ENCODE measurements around the gene CHST11. TPM values are rescaled to one million over a fixed set of nuclear protein-coding genes. Genes with fewer than 3 reads are reported as not detected.
A peak's percentile ranks its signal among the peaks of the same experiment; 100 is the strongest.

CHST11 gene
- total and polyA plus RNA-seq, 10 donors: 5.2 to 65.1 (median 48.4) TPM

DNA sequence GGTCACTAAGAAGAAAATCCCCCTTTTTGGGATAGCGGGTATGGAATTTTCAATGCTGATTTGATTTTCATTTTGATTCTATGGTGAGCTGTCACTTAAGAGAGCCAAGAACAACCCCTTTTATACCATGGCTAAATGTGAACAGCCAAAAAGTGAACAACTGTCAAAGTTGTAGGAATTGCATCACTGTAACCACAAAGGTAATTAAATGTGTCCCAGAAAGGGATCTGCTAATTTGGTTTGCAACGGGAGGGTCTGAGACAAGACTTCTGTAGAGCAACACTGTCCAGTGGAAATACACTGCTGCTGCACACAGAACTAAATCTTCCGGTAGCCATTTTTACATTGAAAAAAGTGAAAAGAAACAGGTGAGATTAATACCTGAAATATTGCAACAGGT is 14.6 kb downstream of the CHST11 start:
- Histone ChIP-seq H3K4me1 (peaks cover 52 to 98% (median 81%) of the 10 kb centered on the region in 6 donors), H3K9me3 (peaks cover 0 to 6% (median 0%) of the 10 kb centered on the region in 8 donors), H3K27ac (peak overlapping the region in 1 of 8 donors; percentile 10), H3K36me3 (no peaks in the 10 kb centered on the region), H3K27me3 (replicated peaks in 1 of 7) (no peaks in the 10 kb centered on the region), H3K4me3 (no peak overlapping the region)
- intact Hi-C loops (cut with DNase I; ENCODE audit: low total_unique reads): no loop called here
- DNase-seq: no peak
- TF ChIP-seq POLR2A (IDR thresholded peaks at IDR 0.05) (no peak), POLR2AphosphoS5 (IDR thresholded peaks at IDR 0.05) (no peak)
- TF ChIP-seq, protein P1, sequence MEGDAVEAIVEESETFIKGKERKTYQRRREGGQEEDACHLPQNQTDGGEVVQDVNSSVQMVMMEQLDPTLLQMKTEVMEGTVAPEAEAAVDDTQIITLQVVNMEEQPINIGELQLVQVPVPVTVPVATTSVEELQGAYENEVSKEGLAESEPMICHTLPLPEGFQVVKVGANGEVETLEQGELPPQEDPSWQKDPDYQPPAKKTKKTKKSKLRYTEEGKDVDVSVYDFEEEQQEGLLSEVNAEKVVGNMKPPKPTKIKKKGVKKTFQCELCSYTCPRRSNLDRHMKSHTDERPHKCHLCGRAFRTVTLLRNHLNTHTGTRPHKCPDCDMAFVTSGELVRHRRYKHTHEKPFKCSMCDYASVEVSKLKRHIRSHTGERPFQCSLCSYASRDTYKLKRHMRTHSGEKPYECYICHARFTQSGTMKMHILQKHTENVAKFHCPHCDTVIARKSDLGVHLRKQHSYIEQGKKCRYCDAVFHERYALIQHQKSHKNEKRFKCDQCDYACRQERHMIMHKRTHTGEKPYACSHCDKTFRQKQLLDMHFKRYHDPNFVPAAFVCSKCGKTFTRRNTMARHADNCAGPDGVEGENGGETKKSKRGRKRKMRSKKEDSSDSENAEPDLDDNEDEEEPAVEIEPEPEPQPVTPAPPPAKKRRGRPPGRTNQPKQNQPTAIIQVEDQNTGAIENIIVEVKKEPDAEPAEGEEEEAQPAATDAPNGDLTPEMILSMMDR (IDR thresholded peaks at IDR 0.05 in 8 of 11, conservative IDR thresholded peaks at IDR 0.05 in 3 of 11): no peak
- 67 to 82% (median 74%) methylated on average over 3 of the region's 3 CpGs for WGBS, 5 donors

DNA sequence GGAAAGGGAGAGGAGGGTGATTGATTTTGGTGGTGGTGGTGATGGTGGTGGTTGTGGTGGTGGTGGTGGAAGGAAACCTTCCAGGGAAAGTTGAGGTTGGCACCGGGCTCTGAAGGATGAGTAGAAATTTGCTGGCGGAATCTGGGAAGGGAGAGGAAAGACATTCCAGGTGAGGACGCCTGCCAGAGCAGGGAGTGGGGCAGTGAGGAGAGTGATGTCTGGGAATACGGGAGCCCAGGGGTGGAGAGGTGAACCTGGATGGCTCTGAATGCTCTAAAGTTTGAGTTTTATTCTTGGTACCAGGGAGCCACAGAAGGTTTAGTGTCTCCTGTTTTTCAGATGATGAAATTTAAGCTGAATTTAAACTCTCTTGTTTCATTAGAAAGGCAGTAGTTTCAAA is 16.0 kb downstream of the CHST11 start:
- Histone ChIP-seq H3K4me1 (peaks cover 51 to 98% (median 81%) of the 10 kb centered on the region in 6 donors), H3K27ac (peak overlapping the region; percentile 49 to 86 (median 74)), H3K4me3 (peak overlapping the region in 1 of 8 donors; percentile 34), H3K36me3 (no peaks in the 10 kb centered on the region), H3K27me3 (replicated peaks in 1 of 7) (no peaks in the 10 kb centered on the region), H3K9me3 (peaks cover 0 to 6% (median 0%) of the 10 kb centered on the region in 8 donors)
- no peak for TF ChIP-seq POLR2AphosphoS5 (IDR thresholded peaks at IDR 0.05)
- TF ChIP-seq POLR2A (IDR thresholded peaks at IDR 0.05): no peak
- TF ChIP-seq, protein P1 (IDR thresholded peaks at IDR 0.05 in 8 of 11, conservative IDR thresholded peaks at IDR 0.05 in 3 of 11): no peak
- intact Hi-C loops (cut with DNase I; ENCODE audit: low total_unique reads): no loop called here
- no peak for DNase-seq
- WGBS, 5 donors: 69 to 85% (median 79%) methylated on average over 4 of the region's 4 CpGs

DNA sequence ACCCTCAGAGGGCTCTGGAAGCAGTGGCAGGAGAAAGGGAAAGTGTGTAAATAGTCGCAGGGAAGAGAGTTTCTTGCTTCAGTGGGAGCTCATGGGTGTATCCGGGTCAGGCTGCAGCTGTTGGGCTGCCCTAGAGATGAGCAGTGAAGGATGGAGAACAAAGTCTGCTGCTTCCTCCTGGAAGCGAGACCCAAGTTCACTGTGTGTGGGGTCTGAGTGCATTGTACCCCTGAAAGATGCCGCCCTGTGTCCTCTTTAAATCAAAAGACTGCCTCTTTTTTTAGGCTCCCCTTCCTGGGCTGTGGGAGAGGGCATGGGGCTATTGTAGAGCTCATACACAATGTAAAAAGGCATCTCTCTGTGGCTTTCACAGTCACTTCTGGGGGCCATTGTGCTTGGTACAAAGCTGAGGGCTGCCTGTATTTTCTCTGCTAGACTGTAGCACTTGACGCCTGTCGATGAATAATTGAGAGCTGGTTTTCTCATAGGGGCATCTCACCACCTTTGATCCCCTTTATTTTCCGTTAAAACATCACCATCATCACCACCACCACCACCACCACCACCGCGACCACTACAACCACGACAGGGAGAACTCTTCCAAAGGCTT is 16.7 kb downstream of the CHST11 start:
- intact Hi-C loops (cut with DNase I; ENCODE audit: low total_unique reads): no loop called here
- Histone ChIP-seq H3K27me3 (replicated peaks in 1 of 7) (no peaks in the 10 kb centered on the region), H3K9me3 (peaks cover 0 to 6% (median 0%) of the 10 kb centered on the region in 8 donors), H3K27ac (peak overlapping the region; percentile 49 to 86 (median 74)), H3K4me1 (peaks cover 52 to 98% (median 80%) of the 10 kb centered on the region in 6 donors), H3K36me3 (no peaks in the 10 kb centered on the region), H3K4me3 (peak overlapping the region in 1 of 8 donors; percentile 34)
- TF ChIP-seq POLR2A (IDR thresholded peaks at IDR 0.05) (no peak), POLR2AphosphoS5 (IDR thresholded peaks at IDR 0.05) (peak in 2 of 3 donors; percentile 57 to 70)
- TF ChIP-seq, protein P1 (IDR thresholded peaks at IDR 0.05 in 8 of 11, conservative IDR thresholded peaks at IDR 0.05 in 3 of 11): no peak
- DNase-seq: peak; percentile 82
- 22 to 34% (median 26%) methylated on average over 10 of the region's 10 CpGs for WGBS, 5 donors

DNA sequence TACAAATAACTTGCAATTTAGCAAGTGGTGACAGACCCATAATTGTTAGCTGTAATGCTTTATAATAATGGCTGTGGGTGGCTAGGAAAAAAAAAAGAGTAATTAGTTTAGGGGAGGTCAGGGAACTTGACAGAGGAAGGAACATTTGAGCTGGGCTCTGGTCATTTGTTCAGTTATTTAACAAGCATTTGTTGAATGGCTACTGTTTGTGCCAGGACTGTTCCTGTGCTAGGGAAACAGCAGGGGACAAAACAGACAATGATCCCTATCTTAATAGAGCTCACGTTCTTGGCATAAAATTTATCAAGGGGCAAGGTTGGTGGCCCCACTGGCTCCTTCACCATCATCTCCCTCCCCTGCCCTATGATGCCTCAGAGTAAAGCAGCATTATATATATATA is 18.5 kb downstream of the CHST11 start:
- 50 to 84% (median 67%) methylated on average over 1 of the region's 1 CpG for WGBS, 5 donors
- Histone ChIP-seq H3K4me3 (no peak overlapping the region), H3K4me1 (peaks cover 54 to 98% (median 82%) of the 10 kb centered on the region in 6 donors), H3K27me3 (replicated peaks in 1 of 7) (no peaks in the 10 kb centered on the region), H3K27ac (peak overlapping the region in 6 of 8 donors; percentile 40 to 86 (median 76)), H3K9me3 (peaks cover 0 to 1% (median 0%) of the 10 kb centered on the region in 8 donors), H3K36me3 (no peaks in the 10 kb centered on the region)
- no peak for DNase-seq
- TF ChIP-seq POLR2AphosphoS5 (IDR thresholded peaks at IDR 0.05) (no peak), POLR2A (IDR thresholded peaks at IDR 0.05) (no peak)
- TF ChIP-seq, protein P1 (IDR thresholded peaks at IDR 0.05 in 8 of 11, conservative IDR thresholded peaks at IDR 0.05 in 3 of 11): no peak
- intact Hi-C loops (cut with DNase I; ENCODE audit: low total_unique reads): no loop called here

All from spleen (tissue), 11 donors.